OCI-LY1 (cell line): ENCODE results near the gene FAM222A.

Experiments
- H2AFZ ChIP-seq: fragments of 200-600 bp; sonication (generic), shearing (Covaris generic); 2 replicates; pipeline ENCODE4 v1.6.0; 2014; ENCODE audit warnings: antibody characterized with exemption, mild to moderate bottlenecking, low read length
- H3F3A ChIP-seq: fragments of 200-600 bp; sonication (generic), shearing (Covaris generic); 2 replicates; pipeline ENCODE4 v1.6.0; 2014; ENCODE audit warnings: mild to moderate bottlenecking, antibody characterized with exemption, low read length, moderate library complexity; ENCODE audit not compliant: insufficient read depth
- H3K27ac ChIP-seq: fragments of 200-600 bp; sonication (generic); 2 replicates; pipeline ENCODE4 v1.5.1; 2014; ENCODE audit warnings: low read length, mixed run types, mild to moderate bottlenecking, low read depth; ENCODE audit not compliant: poor library complexity, severe bottlenecking
- H3K27me3 ChIP-seq: fragments of 200-600 bp; sonication (generic); 2 replicates; pipeline ENCODE4 v1.6.0; 2014; ENCODE audit warnings: antibody characterized with exemption, mild to moderate bottlenecking, low read length, moderate library complexity; ENCODE audit not compliant: insufficient read depth
- H3K36me3 ChIP-seq: fragments of 200-600 bp; sonication (generic); 2 replicates; pipeline ENCODE4 v1.6.1; 2014; ENCODE audit warnings: mild to moderate bottlenecking, antibody characterized with exemption, low read length, moderate library complexity, mixed read lengths; ENCODE audit not compliant: insufficient read depth
- H3K4me1 ChIP-seq: fragments of 200-600 bp; sonication (generic); 2 replicates; pipeline ENCODE4 v1.5.1; 2014; ENCODE audit warnings: mild to moderate bottlenecking, low read length, moderate library complexity; ENCODE audit not compliant: insufficient read depth, severe bottlenecking
- H3K4me2 ChIP-seq: fragments of 200-600 bp; sonication (generic), shearing (Covaris generic); 2 replicates; pipeline ENCODE4 v1.6.1; 2014; ENCODE audit warnings: low read length
- H3K4me3 ChIP-seq: fragments of 200-600 bp; sonication (generic); 2 replicates; pipeline ENCODE4 v1.5.1; 2014; ENCODE audit warnings: low read length, low read depth, mild to moderate bottlenecking, mixed read lengths; ENCODE audit not compliant: poor library complexity, severe bottlenecking
- H3K79me2 ChIP-seq: fragments of 200-600 bp; shearing (Covaris generic); 2 replicates; pipeline ENCODE4 v1.6.1; 2016; ENCODE audit warnings: mixed run types, low read length, mixed read lengths; ENCODE audit not compliant: insufficient read depth
- H3K9ac ChIP-seq: fragments of 200-600 bp; sonication (generic), shearing (Covaris generic); 2 replicates; pipeline ENCODE4 v1.6.1; 2014; ENCODE audit warnings: mild to moderate bottlenecking, low read length, mixed read lengths
- H3K9me2 ChIP-seq: fragments of 200-600 bp; sonication (generic), shearing (Covaris generic); 2 replicates; pipeline ENCODE4 v1.6.1; 2014; ENCODE audit warnings: low read depth, mild to moderate bottlenecking, low read length, mixed read lengths
- H3K9me3 ChIP-seq: fragments of 200-600 bp; shearing (Covaris generic); 2 replicates; pipeline ENCODE4 v1.6.1; 2014; ENCODE audit warnings: low read length, mixed read lengths
- H4K20me1 ChIP-seq: fragments of 200-600 bp; sonication (generic), shearing (Covaris generic); 2 replicates; pipeline ENCODE4 v1.6.0; 2016; ENCODE audit warnings: mild to moderate bottlenecking, low read length; ENCODE audit not compliant: insufficient read depth
- CTCF ChIP-seq: fragments of 200-600 bp; sonication (generic), shearing (Covaris generic); IDR thresholded peaks from 2 replicates; pipeline ENCODE4 v1.5.1; 2017; ENCODE audit warnings: mild to moderate bottlenecking, antibody characterized with exemption, low read length, moderate library complexity, mixed read lengths
- EZH2 ChIP-seq: fragments of 200-600 bp; sonication (generic), shearing (Covaris generic); IDR thresholded peaks from 2 replicates; pipeline ENCODE4 v1.8.0; 2017; ENCODE audit warnings: borderline replicate concordance, mixed run types, mild to moderate bottlenecking, antibody characterized with exemption, low read length, moderate library complexity, mixed read lengths

Gene FAM222A

GRCh38 chr12:109734219-109735000 lies 20.8 kb downstream of the FAM222A start:
- no peaks in the 10 kb centered on the region for H3K27me3 ChIP-seq
- H3F3A ChIP-seq = no peaks in the 10 kb centered on the region
- H3K9me3 ChIP-seq = no peaks in the 10 kb centered on the region
- no peaks in the 10 kb centered on the region for H3K9me2 ChIP-seq
- no peaks in the 10 kb centered on the region for H4K20me1 ChIP-seq
- H3K4me3 ChIP-seq = no peak overlapping the region
- H3K4me1 ChIP-seq = no peaks in the 10 kb centered on the region
- no peak overlapping the region for H3K27ac ChIP-seq
- no peak overlapping the region for H3K9ac ChIP-seq
- H2AFZ ChIP-seq = no peak overlapping the region
- TF ChIP-seq EZH2 (no peak), CTCF (no peak)
- H3K4me2 ChIP-seq = no peak overlapping the region
- H3K79me2 ChIP-seq = no peaks in the 10 kb centered on the region
- H3K36me3 ChIP-seq = no peaks in the 10 kb centered on the region

GRCh38 chr12:109735051-109735521 lies 21.5 kb downstream of the FAM222A start:
- TF ChIP-seq CTCF = no peak
- no peak for TF ChIP-seq EZH2
- H2AFZ ChIP-seq = no peak overlapping the region
- no peak overlapping the region for H3K4me2 ChIP-seq
- no peaks in the 10 kb centered on the region for H3K4me1 ChIP-seq
- no peaks in the 10 kb centered on the region for H3K27me3 ChIP-seq
- no peaks in the 10 kb centered on the region for H4K20me1 ChIP-seq
- H3F3A ChIP-seq = no peaks in the 10 kb centered on the region
- no peak overlapping the region for H3K27ac ChIP-seq
- H3K36me3 ChIP-seq = no peaks in the 10 kb centered on the region
- H3K9ac ChIP-seq = no peak overlapping the region
- no peaks in the 10 kb centered on the region for H3K9me2 ChIP-seq
- no peaks in the 10 kb centered on the region for H3K9me3 ChIP-seq
- H3K4me3 ChIP-seq = no peak overlapping the region
- no peaks in the 10 kb centered on the region for H3K79me2 ChIP-seq

- Histone ChIP-seq H3K27ac (no peak overlapping the region), H3K79me2 (no peaks in the 10 kb centered on the region), H3K9me2 (no peaks in the 10 kb centered on the region), H4K20me1 (no peaks in the 10 kb centered on the region), H2AFZ (no peak overlapping the region), H3F3A (no peaks in the 10 kb centered on the region), H3K9me3 (no peaks in the 10 kb centered on the region), H3K4me2 (no peak overlapping the region), H3K27me3 (no peaks in the 10 kb centered on the region), H3K4me3 (no peak overlapping the region), H3K9ac (no peak overlapping the region), H3K36me3 (no peaks in the 10 kb centered on the region), H3K4me1 (no peaks in the 10 kb centered on the region)
- TF ChIP-seq CTCF (no peak), EZH2 (no peak)
Measured at GRCh38 chr12:109735825-109736551, 22.4 kb downstream of the FAM222A start.
